Adrenal gland (tissue), 12 donors: ENCODE data around the gene TSHB. TPM values are rescaled to one million over a fixed set of nuclear protein-coding genes. Genes with fewer than 3 reads are reported as not detected.

ENCODE experiments used
- DNase-seq, 7 donors: peaks; one replicate each; pipeline ENCODE4 v3.0.0-alpha.2; 2019 to 2020
- H3K27ac ChIP-seq, 5 donors: fragments of 200-600 bp; sonication (generic) in 4 of 5; 1 replicate in 3 of 5; 2 replicates in 2 of 5; pipeline versions ENCODE4 v1.5.1 to v1.8.0; 2016 to 2020; ENCODE audit warnings: mild to moderate bottlenecking in 1 of 5
- H3K27me3 ChIP-seq: fragments of 200-600 bp; 2 replicates; pipeline ENCODE4 v1.8.0; 2021
- H3K36me3 ChIP-seq, 2 donors: fragments of 200-600 bp; replicated peaks in 1 of 2; 1 replicate in 1 of 2; 2 replicates in 1 of 2; pipeline versions ENCODE4 v1.5.1 to v1.8.0; 2018 to 2022
- H3K4me1 ChIP-seq, 2 donors: fragments of 200-600 bp; replicated peaks in 1 of 2; 1 replicate in 1 of 2; 2 replicates in 1 of 2; pipeline versions ENCODE4 v1.5.1 to v1.8.0; 2018 to 2021
- H3K4me3 ChIP-seq, 4 donors: fragments of 200-600 bp; sonication (generic) in 3 of 4; one replicate each; pipeline ENCODE4 v1.5.1; 2016 to 2018
- H3K9me3 ChIP-seq, 3 donors: fragments of 200-600 bp; sonication (generic) in 1 of 3; replicated peaks in 1 of 3; 1 replicate in 2 of 3; 2 replicates in 1 of 3; pipeline versions ENCODE4 v1.5.1 to v1.8.0; 2016 to 2021
- CTCF ChIP-seq, 6 experiments: fragments of 450-650 bp in 4 of 6; fragments of 200-600 bp in 2 of 6; sonication (generic) in 1 of 6; IDR thresholded peaks; 1 replicate in 5 of 6; 2 replicates in 1 of 6; pipeline versions ENCODE4 v1.5.1 to v1.8.0; 2016 to 2021; ENCODE audit warnings: antibody characterized with exemption in 6 of 6, mild to moderate bottlenecking in 2 of 6, moderate library complexity in 1 of 6
- POLR2A ChIP-seq, 2 donors: fragments of 450-650 bp; IDR thresholded peaks; one replicate each; pipeline ENCODE4 v1.6.1; 2017; ENCODE audit warnings: antibody characterized with exemption in 2 of 2, mild to moderate bottlenecking in 2 of 2, moderate library complexity in 1 of 2
- WGBS, 4 donors: extraction: QIAGEN DNeasy Blood & Tissue Kit in 2 of 4; methylation state at CpG; one replicate each; pipeline versions ENCODE4 v1.1.5 to v1.1.7; 2013 to 2017; 5-methylcytosine and 5-hydroxymethylcytosine counted together
- intact Hi-C, 2 donors: fragments of 100-400 bp; cut with DNase I; formaldehyde crosslinking; loops; one replicate each; pipeline versions ENCODE4 v1.14.1 to v1.15.0; 2022 to 2023
- polyA plus RNA-seq, 3 donors: library from polyadenylated mRNA; stranded (reverse); fragments of 200-250 nt in 2 of 3; fragments of 350-450 nt in 1 of 3; fragmentation: Illumina TruSeq in 1 of 3; extraction: RNeasy Lipid Tissue Mini Kit (QIAGEN cat#74804) in 1 of 3; gene quantifications; one replicate each; pipeline ENCODE4 v1.2.3, GENCODE V29; 2013 to 2014
- total RNA-seq, 9 donors: library from RNA; depleted of rRNA in 4 of 9; stranded (reverse); fragments of >200 nt in 4 of 9; fragments of 120-200 nt in 1 of 9; fragmentation: NEBNext Ultra II Directional in 1 of 9; extraction: Animal tissue kit (Norgen Biotek cat#: 25700) in 1 of 9; gene quantifications; one replicate each; pipeline versions ENCODE4 v1.1.0 to v1.2.4, GENCODE V29; 2013 to 2023
- donor health status: healthy with polysubstance abuse.
- donor health status: Bipolar disorder and iron deficiency.
- donor health status: DM: yes; HTN: yes; CAD: no.
- donor health status: DM: no; HTN: no; CAD: no.
- donor health status: DM: no; HTN: no; CAD: no.
- donor health status: DM: yes; HTN: yes; CAD: no.

Gene TSHB
- total and polyA plus RNA-seq, 12 donors = not detected

- DNase-seq = no peak
- TF ChIP-seq CTCF (IDR thresholded peaks at IDR 0.05) (no peak), POLR2A (IDR thresholded peaks at IDR 0.05) (no peak)
- H3K27ac ChIP-seq = no peak overlapping the region
Observed at GRCh38 chr1:115074839-115075534, 45.4 kb downstream of the TSHB start.

GRCh38 chr1:115076384-115076915 lies 46.8 kb downstream of the TSHB start:
- DNase-seq = no peak
- TF ChIP-seq CTCF (IDR thresholded peaks at IDR 0.05) = no peak
- no peak for TF ChIP-seq POLR2A (IDR thresholded peaks at IDR 0.05)
- intact Hi-C loops = no loop called here
- Histone ChIP-seq H3K36me3 (no peaks in the 10 kb centered on the region), H3K9me3 (no peaks in the 10 kb centered on the region), H3K27me3 (no peaks in the 10 kb centered on the region), H3K27ac (no peak overlapping the region), H3K4me3 (no peak overlapping the region), H3K4me1 (no peaks in the 10 kb centered on the region)
- WGBS, 4 donors = 58 to 86% (median 71%) methylated on average over 4 of the region's 4 CpGs

More at GRCh38 chr1:115074839-115075534, 45.4 kb downstream of the TSHB start:
- Histone ChIP-seq H3K9me3 (no peaks in the 10 kb centered on the region), H3K4me3 (no peak overlapping the region), H3K4me1 (no peaks in the 10 kb centered on the region), H3K27me3 (no peaks in the 10 kb centered on the region), H3K36me3 (no peaks in the 10 kb centered on the region)
- intact Hi-C loops = no loop called here
- WGBS, 4 donors = 45 to 56% (median 50%) methylated on average over 10 to 11 of the region's 11 CpGs

GRCh38 chr1:115077286-115077983 lies 47.8 kb downstream of the TSHB start:
- Histone ChIP-seq H3K4me1 (no peaks in the 10 kb centered on the region), H3K27ac (no peak overlapping the region)
- 78 to 85% (median 81%) methylated on average over 5 of the region's 5 CpGs for WGBS, 4 donors

More at GRCh38 chr1:115077286-115077983, 47.8 kb downstream of the TSHB start:
- intact Hi-C loops = no loop called here
- DNase-seq = no peak
- TF ChIP-seq CTCF (IDR thresholded peaks at IDR 0.05) = no peak
- no peak for TF ChIP-seq POLR2A (IDR thresholded peaks at IDR 0.05)
- no peaks in the 10 kb centered on the region for H3K36me3 ChIP-seq
- no peak overlapping the region for H3K4me3 ChIP-seq
- no peaks in the 10 kb centered on the region for H3K27me3 ChIP-seq
- H3K9me3 ChIP-seq = no peaks in the 10 kb centered on the region
